K562 (cell line): Measurements from ENCODE around the gene KPNB1. TPM values are rescaled to one million over a fixed set of nuclear protein-coding genes. Genes with fewer than 3 reads are reported as not detected.

Experiments used
- ATAC-seq: fragments of 200-7000 bp; cut with Tn5 transposase; 3 replicates; pipeline ENCODE4 v1.9.1; 2020; ENCODE audit warnings: moderate library complexity
- BruUV-seq: library from RNA; stranded (reverse); fragments of 400-500 nt; replicated peaks from 2 replicates; lab custom pipeline; 2021; lab: Mats Ljungman, UMichigan
- CTCF ChIA-PET: fragments of 300-600 bp; formaldehyde crosslinking; extraction: SDS; loops from one replicate; lab custom pipeline; 2021; ENCODE audit warnings: low intra/inter-chr PET ratio; lab: Yijun Ruan, JAX
- POLR2A ChIA-PET: fragments of 300-600, 350-650 bp; sonication (Branson Sonifier 250); formaldehyde crosslinking; extraction: SDS; loops from one replicate; lab custom pipeline; 2021; ENCODE audit warnings: antibody characterized with exemption, inconsistent platforms; lab: Yijun Ruan, JAX
- DNase-seq, 4 experiments: peaks; one replicate each; pipeline versions ENCODE4 v3.0.0 to v3.0.0-alpha.2; 2011 to 2018; ENCODE audit warnings: low spot score in 3 of 4, mixed read lengths in 3 of 4; ENCODE audit errors: extremely low read depth in 1 of 4
- FAIRE-seq: peaks from 2 replicates; lab custom pipeline; 2011; peaks lifted over from hg19 to GRCh38; lab: Jason Lieb, UNC
- H2AFZ ChIP-seq: 2 replicates; pipeline ENCODE4 v1.6.0; 2011; ENCODE audit warnings: low read depth, low read length, control low read depth, inconsistent platforms
- H3K27ac ChIP-seq: fragments of 200-600 bp; 3 replicates; pipeline ENCODE4 v1.8.0; 2011; ENCODE audit warnings: low read depth, mild to moderate bottlenecking, control low read depth, inconsistent platforms, low read length, moderate library complexity, mixed read lengths; ENCODE audit errors: extremely low read depth
- H3K27me3 ChIP-seq, 2 experiments: fragments of 300-600 bp in 1 of 2; 2 replicates in 1 of 2; 3 replicates in 1 of 2; pipeline versions ENCODE4 v1.6.0 to v1.8.0; 2011; ENCODE audit warnings: inconsistent platforms in 2 of 2, low read length in 2 of 2, mild to moderate bottlenecking in 1 of 2, mixed read lengths in 1 of 2, moderate library complexity in 1 of 2; ENCODE audit not compliant: control insufficient read depth in 2 of 2, insufficient read depth in 2 of 2
- H3K36me3 ChIP-seq: fragments of 300-600 bp; 3 replicates; pipeline ENCODE4 v1.8.0; 2011; ENCODE audit warnings: mild to moderate bottlenecking, low read length, inconsistent platforms; ENCODE audit not compliant: control insufficient read depth, insufficient read depth
- H3K4me1 ChIP-seq, 2 experiments: fragments of 200-600 bp in 1 of 2; replicated peaks in 1 of 2; 2 replicates in 1 of 2; 3 replicates in 1 of 2; pipeline versions ENCODE4 v1.5.1 to v1.8.0; 2011; ENCODE audit warnings: inconsistent platforms in 2 of 2, low read length in 2 of 2, mild to moderate bottlenecking in 1 of 2, mixed read lengths in 1 of 2, moderate library complexity in 1 of 2; ENCODE audit not compliant: control insufficient read depth in 2 of 2, insufficient read depth in 2 of 2
- H3K4me2 ChIP-seq: 2 replicates; pipeline ENCODE4 v1.6.1; 2011; ENCODE audit warnings: low read length, control low read depth, inconsistent platforms, mixed read lengths; ENCODE audit not compliant: insufficient read depth
- H3K4me3 ChIP-seq: fragments of 200-600 bp; sonication (generic), shearing (Covaris generic); 2 replicates; pipeline ENCODE4 v1.5.1; 2016; ENCODE audit warnings: control low read depth, inconsistent platforms
- H3K79me2 ChIP-seq: fragments of 200-600 bp; 3 replicates; pipeline ENCODE4 v1.8.0; 2011; ENCODE audit warnings: low read length, inconsistent platforms; ENCODE audit not compliant: control insufficient read depth, insufficient read depth
- H3K9ac ChIP-seq, 2 experiments: 2 replicates each; pipeline versions ENCODE4 v1.6.0 to v1.6.1; 2011; ENCODE audit warnings: low read depth in 2 of 2, low read length in 2 of 2, control low read depth in 1 of 2, inconsistent platforms in 1 of 2, mild to moderate bottlenecking in 1 of 2, mixed read lengths in 1 of 2; ENCODE audit not compliant: insufficient read depth in 1 of 2
- H3K9me1 ChIP-seq: one replicate; pipeline ENCODE4 v1.6.0; 2011; ENCODE audit warnings: inconsistent platforms, mild to moderate bottlenecking, low read length, moderate library complexity; ENCODE audit not compliant: control insufficient read depth, insufficient read depth
- H3K9me3 ChIP-seq: replicated peaks from 2 replicates; pipeline ENCODE4 v1.5.1; 2011; ENCODE audit warnings: low read depth, low read length, inconsistent platforms; ENCODE audit not compliant: control insufficient read depth, insufficient read depth
- H4K20me1 ChIP-seq: replicated peaks from 2 replicates; pipeline ENCODE4 v1.6.1; 2011; ENCODE audit warnings: low read length, inconsistent platforms, mixed read lengths; ENCODE audit not compliant: control insufficient read depth, insufficient read depth
- BCOR ChIP-seq: fragments of 450-650 bp; IDR thresholded peaks from 2 replicates; pipeline ENCODE4 v1.6.1; 2016
- CEBPG ChIP-seq, 3 experiments: fragments of 200-800 bp in 1 of 3; sonication (Bioruptor generic) in 1 of 3; sonication (generic) in 1 of 3; formaldehyde crosslinking in 1 of 3; IDR thresholded peaks in 2 of 3; conservative IDR thresholded peaks in 1 of 3; 2 replicates each; pipeline versions ENCODE4 v1.6.1 to v1.8.0; 2016 to 2022; ENCODE audit warnings: missing compliant biosample characterization in 2 of 3, missing genetic modification characterization in 2 of 3, mild to moderate bottlenecking in 1 of 3, missing genetic modification reagents in 1 of 3
- ERF ChIP-seq: fragments of 450-650 bp; formaldehyde crosslinking; IDR thresholded peaks from 2 replicates; pipeline ENCODE4 v1.4.0; 2020; ENCODE audit warnings: mild to moderate bottlenecking, mixed read lengths
- OTX1 ChIP-seq: fragments of 450-650 bp; formaldehyde crosslinking; IDR thresholded peaks from 2 replicates; pipeline ENCODE4 v1.4.0; 2022; ENCODE audit warnings: mild to moderate bottlenecking
- POLR3A ChIP-seq: IDR thresholded peaks from 2 replicates; pipeline ENCODE4 v1.6.1; 2011; ENCODE audit warnings: borderline replicate concordance, mild to moderate bottlenecking, moderate library complexity; ENCODE audit not compliant: insufficient read length, insufficient read depth; ENCODE audit errors: extremely low read depth
- RBM25 ChIP-seq: fragments of 200-400 bp; formaldehyde crosslinking; IDR thresholded peaks from 2 replicates; pipeline ENCODE4 v1.6.1; 2018; ENCODE audit warnings: low read length, low read depth, moderate library complexity; ENCODE audit not compliant: severe bottlenecking
- UBTF ChIP-seq, 2 experiments: IDR thresholded peaks; 2 replicates each; pipeline ENCODE4 v1.6.1; 2012; ENCODE audit warnings: improper control_type of control experiment in 2 of 2, low read depth in 2 of 2, low read length in 2 of 2, borderline replicate concordance in 1 of 2
- ZNF511 ChIP-seq: sonication (generic); formaldehyde crosslinking; IDR thresholded peaks from 2 replicates; pipeline ENCODE4 v1.8.0; 2022; ENCODE audit warnings: mild to moderate bottlenecking, missing genetic modification reagents
- WGBS: fragments of 100-300 bp; shearing (Covaris generic); methylation state at CpG from one replicate; pipeline ENCODE4 v1.1.6; 2016; ENCODE audit warnings: low coverage, mixed read lengths; ENCODE audit not compliant: insufficient coverage; ENCODE audit errors: missing lambda C conversion rate; 5-methylcytosine and 5-hydroxymethylcytosine counted together
- in situ Hi-C: fragments of 300-500 bp; cut with MboI; formaldehyde crosslinking; loops from 4 replicates; pipeline ENCODE4 v1.15.0; 2018; ENCODE audit warnings: inconsistent platforms, mixed read lengths
- intact Hi-C: fragments of 100-400 bp; cut with micrococcal nuclease; formaldehyde crosslinking; loops from 2 replicates; pipeline ENCODE4 v1.14.2; 2022
- polyA plus RNA-seq, 8 experiments: library from polyadenylated mRNA; depleted of rRNA in 4 of 8; stranded (reverse) in 5 of 8; unstranded in 3 of 8; fragments of >200 nt; fragmentation: Nextera tagmentation in 2 of 8; fragmentation: Illumina TruSeq in 1 of 8; extraction: Ambion mirVana in 2 of 8; extraction: Trizol in 1 of 8; gene quantifications; 2 replicates each; pipeline versions ENCODE4 v1.2.1 to v1.2.3, GENCODE V29; 2011 to 2014; ENCODE audit warnings: inconsistent platforms in 1 of 8, missing spikeins in 1 of 8
- total RNA-seq, 7 experiments: library from RNA; depleted of rRNA in 6 of 7; stranded (reverse); fragments of >200 nt in 6 of 7; fragmentation: Illumina TruSeq in 2 of 7; extraction: Trizol in 2 of 7; gene quantifications; 2 replicates each; pipeline versions ENCODE4 v1.2.1 to v1.2.3, GENCODE V29; 2011 to 2021; ENCODE audit warnings: low replicate concordance in 1 of 7
- TF ChIP-seq, protein P1 (sequence below): IDR thresholded peaks from 3 replicates; pipeline ENCODE4 v1.6.1; 2011; ENCODE audit warnings: borderline replicate concordance, mild to moderate bottlenecking; ENCODE audit not compliant: insufficient read length, insufficient read depth
- TF ChIP-seq, protein P2 (sequence below): fragments of 250-450 bp; sonication (Bioruptor Pico); IDR thresholded peaks from 2 replicates; pipeline ENCODE4 v1.8.0; 2022; ENCODE audit warnings: moderate library complexity, mild to moderate bottlenecking, inconsistent platforms

Gene KPNB1
- total and polyA plus RNA-seq, 9 of the 15 experiments (the other 6 are each of a cell fraction or from before 2014, with no cell fraction given) = 154 to 622 (median 354) TPM

- no peaks in the 10 kb centered on the region for H3K27me3 ChIP-seq
- no peaks in the 10 kb centered on the region for H3K4me1 ChIP-seq
- no peak for TF ChIP-seq ZNF511 (CRISPR knock-in tag)
- TF ChIP-seq BCOR = peak; percentile 21; the same call in 1 of the 2 replicates
- peak; percentile 82 for TF ChIP-seq RBM25
- no peak for TF ChIP-seq UBTF (IDR thresholded peaks at IDR 0.05; ENCODE audit: borderline replicate concordance in 1 of 2, low read depth in 2 of 2, low read length in 2 of 2)
- TF ChIP-seq, protein P1, sequence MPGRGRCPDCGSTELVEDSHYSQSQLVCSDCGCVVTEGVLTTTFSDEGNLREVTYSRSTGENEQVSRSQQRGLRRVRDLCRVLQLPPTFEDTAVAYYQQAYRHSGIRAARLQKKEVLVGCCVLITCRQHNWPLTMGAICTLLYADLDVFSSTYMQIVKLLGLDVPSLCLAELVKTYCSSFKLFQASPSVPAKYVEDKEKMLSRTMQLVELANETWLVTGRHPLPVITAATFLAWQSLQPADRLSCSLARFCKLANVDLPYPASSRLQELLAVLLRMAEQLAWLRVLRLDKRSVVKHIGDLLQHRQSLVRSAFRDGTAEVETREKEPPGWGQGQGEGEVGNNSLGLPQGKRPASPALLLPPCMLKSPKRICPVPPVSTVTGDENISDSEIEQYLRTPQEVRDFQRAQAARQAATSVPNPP = no peak
- no peak for TF ChIP-seq OTX1 (CRISPR knock-in tag)
- TF ChIP-seq, protein P2, sequence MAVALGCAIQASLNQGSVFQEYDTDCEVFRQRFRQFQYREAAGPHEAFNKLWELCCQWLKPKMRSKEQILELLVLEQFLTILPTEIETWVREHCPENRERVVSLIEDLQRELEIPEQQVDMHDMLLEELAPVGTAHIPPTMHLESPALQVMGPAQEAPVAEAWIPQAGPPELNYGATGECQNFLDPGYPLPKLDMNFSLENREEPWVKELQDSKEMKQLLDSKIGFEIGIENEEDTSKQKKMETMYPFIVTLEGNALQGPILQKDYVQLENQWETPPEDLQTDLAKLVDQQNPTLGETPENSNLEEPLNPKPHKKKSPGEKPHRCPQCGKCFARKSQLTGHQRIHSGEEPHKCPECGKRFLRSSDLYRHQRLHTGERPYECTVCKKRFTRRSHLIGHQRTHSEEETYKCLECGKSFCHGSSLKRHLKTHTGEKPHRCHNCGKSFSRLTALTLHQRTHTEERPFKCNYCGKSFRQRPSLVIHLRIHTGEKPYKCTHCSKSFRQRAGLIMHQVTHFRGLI (CRISPR knock-in tag) = no peak
- TF ChIP-seq ERF (CRISPR knock-in tag) = no peak
- TF ChIP-seq POLR3A = no peak
- no peak for TF ChIP-seq CEBPG (CRISPR knock-in tag; IDR thresholded peaks at IDR 0.05)
- TF ChIP-seq CEBPG (tag; conservative IDR thresholded peaks at IDR 0.05 in 1 of 2, IDR thresholded peaks at IDR 0.05 in 1 of 2) = no peak
- BruUV-seq = no TSS peak
- no peak overlapping the region for H3K4me3 ChIP-seq
- intact Hi-C loops = no loop called here
- FAIRE-seq (no peak), DNase-seq (no peak), ATAC-seq (no peak)
- no peaks in the 10 kb centered on the region for H3K9me1 ChIP-seq
- CTCF ChIA-PET = no interaction called here
- no peak overlapping the region for H2AFZ ChIP-seq
- POLR2A ChIA-PET = interaction anchor here (0.6 to 0.9 kb wide), 2 partner anchors 37 to 383 kb away, joined by 3 to 4 read pairs; no protein-coding TSS in a partner anchor
- peaks cover 40% of the 10 kb centered on the region for H3K36me3 ChIP-seq
- H3K79me2 ChIP-seq = no peaks in the 10 kb centered on the region
- H3K4me2 ChIP-seq = no peak overlapping the region
- H3K9me3 ChIP-seq = no peaks in the 10 kb centered on the region
- no peaks in the 10 kb centered on the region for H4K20me1 ChIP-seq
- in situ Hi-C loops = loop anchor here (25.0 kb wide), 1 partner anchor 637 kb away; the partner anchor contains the start of gene RPRML
- no peak overlapping the region for H3K9ac ChIP-seq
- no peak overlapping the region for H3K27ac ChIP-seq
- WGBS = 25% methylated on average over 1 of the region's 1 CpG
These were observed 25.0 kb upstream of the KPNB1 start for GRCh38 chr17:47624727-47625068.
